ENCODE data around the gene KRT7.
"Not testable (repeated sequence)": the region's sequence is repeated elsewhere in the genome, so short reads cannot be mapped to it uniquely, and the experiment has no call there.

The KRT7 gene

DNA sequence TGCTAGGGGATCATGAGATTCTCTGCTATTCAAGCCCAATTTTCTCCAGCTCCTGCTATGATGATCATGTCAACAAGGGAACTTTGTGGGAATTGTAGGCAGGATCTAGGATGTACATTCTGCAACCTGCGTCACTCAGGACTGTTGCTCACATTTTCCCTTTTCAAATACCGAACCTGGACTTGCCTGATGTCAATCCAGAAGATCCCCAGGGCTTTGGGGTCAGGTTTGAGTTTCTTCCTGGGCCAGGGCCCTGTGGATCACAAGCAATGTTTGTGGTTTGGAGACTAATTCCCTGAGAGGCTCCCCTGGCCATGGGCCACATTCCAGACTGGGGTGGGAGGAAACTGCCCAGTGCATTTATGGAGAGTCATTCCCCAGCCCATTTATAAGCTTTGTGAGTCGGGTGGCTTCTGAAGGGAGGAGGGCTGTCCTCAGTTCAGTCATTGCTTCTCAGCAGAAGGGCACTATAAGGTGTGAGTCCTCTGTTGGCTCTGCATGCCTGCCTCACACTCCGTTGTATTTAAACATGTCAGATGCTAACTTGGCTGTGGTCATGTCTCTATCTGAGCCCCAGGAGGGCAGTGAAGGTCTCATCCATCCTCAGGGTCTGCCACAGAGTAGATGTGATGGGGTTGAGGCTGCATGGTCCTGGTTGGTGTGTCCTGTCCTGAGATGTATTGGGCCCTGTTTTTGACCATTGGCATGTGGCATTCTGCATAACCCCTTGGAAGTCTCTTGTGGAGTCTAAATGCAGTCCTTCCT lies 47.9 kb downstream of the KRT7 start:
- DNase-seq: no peak

DNA sequence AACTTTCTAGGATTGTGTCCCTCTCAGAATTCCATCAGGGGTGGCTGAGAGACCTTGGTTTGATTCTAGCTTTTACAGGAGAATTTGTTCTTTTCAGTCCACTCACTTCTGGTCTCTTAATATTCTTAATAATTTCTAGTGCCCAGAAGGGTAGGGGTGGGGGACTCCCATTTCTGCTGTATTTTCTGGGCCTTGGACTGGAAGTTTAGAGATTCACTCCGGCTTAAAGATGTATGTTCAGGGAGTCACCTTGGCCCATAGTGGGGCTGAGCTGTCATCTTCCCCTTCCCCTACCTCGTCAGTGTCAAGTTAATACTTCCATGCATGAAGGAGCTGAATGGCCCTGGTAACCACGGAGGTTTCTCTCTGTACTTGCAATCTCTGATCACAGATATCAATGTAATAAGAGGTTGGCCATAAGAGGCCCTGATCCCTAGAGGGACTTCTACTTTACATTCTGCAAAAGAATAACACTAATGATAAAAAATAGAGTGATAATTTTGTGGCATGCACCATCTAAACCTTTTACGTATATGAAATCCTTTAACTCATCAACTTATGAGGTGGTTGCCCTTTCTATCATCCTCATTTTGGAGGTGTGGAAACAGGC lies 51.6 kb downstream of the KRT7 start:
- no peak for DNase-seq

DNA sequence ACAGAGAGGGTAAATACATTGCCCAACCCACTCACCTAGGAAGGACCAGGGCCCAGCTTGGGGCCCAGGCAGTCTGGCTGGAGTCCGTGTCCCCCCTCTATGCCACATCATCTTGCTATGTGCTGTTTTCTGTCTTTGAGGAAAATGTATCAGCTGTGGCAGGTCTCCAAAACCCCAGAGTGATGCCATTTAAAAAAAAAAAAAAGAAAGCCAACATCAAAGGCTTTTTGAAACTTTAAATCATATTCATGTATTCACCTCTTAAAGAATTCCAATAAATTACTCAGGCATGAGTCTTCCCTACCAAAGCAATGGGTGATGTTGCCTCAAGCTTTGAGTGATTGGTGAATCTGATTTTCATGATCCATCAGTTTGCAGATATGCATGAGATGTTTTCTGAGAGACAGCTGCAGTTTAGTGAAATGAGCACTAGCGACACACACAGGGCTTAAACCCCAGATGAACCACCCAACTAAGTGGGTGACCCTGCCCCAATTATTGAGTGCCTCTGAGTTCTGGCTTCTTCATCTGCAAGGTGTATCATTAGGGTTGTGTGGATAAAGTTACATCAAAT lies 52.2 kb downstream of the KRT7 start:
- no peak for DNase-seq

DNA sequence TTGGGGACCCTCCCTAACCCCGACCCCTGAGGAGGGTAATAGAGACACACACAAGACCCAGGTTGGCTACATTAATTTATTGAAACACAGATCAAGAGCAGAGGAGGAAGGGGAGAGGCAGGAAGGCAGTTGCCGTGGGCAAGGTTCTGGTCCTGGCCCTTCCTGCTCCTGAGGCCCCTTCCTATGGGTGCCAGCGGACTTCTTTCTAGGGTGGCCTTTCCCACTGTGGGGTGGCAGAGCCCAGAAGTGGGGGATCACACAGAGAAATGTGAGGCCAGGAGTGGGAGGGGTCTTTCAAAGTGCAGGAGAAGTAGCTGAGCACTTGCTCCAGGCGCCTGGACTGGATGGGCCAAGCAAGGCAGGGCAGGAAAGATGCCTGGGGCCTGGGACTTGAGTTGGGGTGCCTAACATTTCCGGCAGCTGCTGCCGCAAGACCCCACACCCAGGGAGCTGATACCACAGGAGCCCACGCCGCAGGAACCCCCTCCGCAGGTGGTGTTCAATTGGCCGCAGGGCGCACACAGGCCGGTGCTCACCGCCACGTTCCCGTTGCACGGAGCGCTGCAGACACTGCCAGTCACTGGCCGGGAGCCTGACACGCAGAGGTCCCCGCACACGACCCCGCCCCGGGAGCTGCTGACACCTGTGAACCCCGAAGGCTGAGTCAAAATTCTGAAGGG lies 52.9 kb downstream of the KRT7 start:
- DNase-seq: no peak

DNA sequence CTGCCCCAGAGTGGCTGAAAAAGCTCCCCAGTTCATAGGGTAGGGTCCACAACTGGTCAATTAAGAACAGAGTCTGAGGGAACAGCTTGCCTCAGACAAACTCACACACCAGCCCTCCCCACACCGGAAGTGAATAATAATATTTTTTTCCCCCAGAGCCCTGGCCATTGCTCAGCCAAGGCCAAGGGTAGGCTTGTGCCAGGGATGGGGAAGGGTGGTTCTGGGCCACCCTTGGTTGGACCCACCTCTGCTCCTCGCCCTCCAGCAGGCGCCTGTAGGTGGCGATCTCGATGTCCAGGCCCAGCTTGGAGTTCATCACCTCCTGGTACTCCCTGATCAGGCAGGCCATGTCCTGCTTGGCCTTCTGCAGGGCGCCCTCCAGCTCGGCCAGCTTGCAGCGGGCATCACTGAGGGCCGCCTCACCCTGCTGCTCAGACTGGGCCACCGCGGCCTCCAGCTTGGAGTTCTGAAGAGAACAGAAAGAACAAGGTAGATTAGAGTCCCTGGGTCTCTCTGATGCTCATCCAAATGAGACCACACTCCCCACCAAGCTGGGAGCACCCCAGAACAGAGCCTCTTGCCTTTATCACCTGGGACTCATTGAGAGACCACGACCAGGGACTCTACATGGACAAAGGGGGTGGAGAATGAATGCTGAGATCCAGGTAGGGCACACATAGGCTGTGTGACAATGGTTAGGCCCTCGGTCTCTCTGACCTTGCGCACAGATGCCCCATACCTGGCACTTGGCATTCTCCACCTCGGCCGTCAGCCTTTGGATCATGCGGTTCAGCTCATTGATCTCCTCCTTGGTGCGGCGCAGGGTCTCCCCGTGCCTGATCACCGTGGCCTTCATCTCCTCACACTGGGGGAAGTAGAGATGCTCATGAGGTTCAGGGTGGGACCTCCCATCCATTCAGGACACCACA lies 54.1 kb downstream of the KRT7 start:
- not testable (repeated sequence) for DNase-seq

DNA sequence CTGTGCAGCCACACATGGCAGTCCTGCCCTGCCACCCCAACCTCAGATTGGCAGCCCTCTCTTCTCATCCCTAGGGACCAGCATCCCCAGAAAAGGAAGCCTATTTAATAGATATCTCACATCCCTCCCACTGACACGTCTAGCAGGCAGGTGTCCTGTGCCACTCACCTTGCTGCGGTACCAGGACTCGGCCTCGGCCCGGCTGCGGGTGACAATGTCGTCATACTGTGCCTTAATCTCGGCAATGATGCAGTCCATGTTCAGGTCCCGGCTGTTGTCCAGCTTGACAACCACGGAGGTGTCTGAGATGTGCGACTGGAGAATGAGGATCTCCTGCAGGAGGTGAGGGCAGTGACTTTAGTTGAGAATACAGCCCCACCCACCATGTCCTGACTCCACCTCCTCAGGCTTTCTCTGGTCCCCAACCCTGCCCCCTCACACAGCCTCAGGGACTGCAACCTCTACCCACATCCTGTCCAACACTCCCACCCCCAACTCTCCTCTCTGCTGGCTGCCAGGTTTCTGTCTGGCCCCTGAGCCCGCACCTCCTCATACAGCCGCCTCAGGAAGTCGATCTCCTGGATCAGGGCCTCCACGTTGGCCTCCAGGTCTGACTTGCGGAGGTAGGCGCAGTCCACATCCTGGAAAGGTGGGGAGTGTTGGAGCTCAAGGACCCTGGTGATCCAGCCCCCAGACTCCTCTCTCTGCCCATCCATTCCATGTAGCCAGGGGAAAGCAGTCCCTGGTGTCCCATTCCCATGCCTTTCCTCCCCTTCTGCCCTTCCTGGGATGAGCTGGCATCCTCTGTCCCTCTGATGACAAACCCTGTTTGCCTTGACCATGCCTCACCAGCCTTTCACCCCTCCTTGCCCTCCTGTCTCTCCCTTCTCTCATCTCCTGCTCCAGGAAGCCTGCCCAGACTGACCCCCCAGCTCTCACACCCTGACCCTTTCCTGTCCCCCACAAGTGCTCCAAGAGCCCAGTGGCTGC lies 55.1 kb downstream of the KRT7 start:
- DNase-seq: not testable (repeated sequence)

DNA sequence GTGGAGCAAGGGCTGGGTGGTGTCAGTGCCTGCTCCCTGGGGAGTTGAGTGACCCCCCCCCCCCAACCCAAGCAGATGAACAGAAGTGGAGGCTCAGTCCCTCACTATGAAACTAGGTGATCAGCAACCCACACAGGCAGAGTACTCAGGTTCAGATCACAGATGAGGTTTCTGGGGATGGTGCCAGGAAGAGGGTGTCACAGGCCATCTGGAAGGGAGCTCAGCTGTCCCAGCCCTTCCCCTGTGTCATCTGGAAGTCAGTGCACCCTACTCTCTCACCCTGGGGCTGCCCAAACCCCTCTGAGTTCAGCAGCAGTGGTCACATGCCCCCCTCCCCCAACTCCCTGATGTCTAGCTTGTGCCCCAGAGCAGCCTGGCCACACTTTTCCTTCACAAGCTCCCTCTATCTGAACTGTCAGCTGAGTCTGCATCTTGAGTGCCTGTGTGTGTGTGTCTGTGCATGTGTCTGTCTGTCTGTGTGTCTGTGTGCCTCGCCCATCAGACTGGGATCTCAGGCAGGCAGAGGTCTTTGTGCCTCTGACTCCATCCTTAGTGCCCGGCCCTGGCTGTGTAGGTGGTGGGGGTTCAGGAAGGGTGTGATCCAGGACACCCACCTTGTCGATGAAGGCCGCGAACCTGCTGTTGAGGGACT lies 57.6 kb downstream of the KRT7 start:
- not testable (repeated sequence) for DNase-seq

DNA sequence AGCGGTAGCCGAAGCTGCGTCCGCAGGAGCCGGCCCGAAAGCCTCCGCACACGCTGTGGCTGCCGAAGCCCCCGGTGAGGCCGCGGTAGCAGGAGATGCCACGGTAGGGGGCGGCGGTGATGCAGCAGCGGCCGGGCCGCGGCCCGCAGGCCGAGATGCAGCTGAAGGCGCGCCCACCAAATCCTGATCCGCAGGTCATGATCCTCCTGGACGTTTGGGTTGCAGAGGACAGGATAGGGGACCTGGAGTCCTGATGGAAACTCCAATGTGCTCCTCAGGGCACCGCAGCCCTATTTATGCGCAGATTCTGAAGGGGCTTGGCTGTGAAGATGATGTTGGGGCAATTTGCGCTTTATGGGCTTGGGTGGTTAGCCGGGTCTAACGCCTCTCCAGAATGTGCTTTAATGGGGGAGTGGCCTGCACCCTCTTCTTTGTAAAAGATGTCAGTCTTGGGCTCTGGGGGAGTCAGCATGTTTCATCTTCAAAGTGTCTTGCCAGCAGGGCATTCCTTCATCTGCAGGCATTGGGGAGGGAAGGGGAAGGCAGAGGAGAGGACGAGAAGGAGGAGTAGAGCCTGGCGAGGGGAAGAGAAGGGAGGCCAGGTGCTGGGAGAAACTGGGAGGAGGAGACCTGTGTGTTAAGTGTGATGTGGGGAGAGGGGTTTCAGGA lies 58.4 kb downstream of the KRT7 start, which contains the start of gene KRT81:
KRT81 (minus strand) TSS at position 268 of the 669 bp plus-strand sequence; CDS start at position 199, 69 bp downstream.
- DNase-seq: no peak

DNA sequence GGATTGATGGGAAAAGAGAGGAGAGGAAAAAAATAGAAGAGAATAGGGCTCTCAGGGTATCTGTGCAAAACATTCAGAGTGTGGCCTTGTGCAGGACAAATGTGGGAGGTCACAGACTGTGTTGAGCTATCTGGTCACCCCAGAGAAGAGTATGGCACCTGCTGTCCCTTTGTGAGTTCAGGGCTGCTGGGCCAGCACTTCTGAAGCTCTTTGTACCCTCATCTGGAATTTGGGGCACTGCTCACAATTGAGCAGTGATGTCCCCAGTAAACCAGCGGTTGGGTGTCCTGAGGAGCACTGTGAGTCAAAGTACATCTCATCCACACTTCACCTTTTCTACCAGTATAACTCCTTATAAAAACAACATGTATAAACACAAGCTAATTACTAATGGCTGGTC lies 60.9 kb downstream of the KRT7 start:
- no peak for DNase-seq

DNA sequence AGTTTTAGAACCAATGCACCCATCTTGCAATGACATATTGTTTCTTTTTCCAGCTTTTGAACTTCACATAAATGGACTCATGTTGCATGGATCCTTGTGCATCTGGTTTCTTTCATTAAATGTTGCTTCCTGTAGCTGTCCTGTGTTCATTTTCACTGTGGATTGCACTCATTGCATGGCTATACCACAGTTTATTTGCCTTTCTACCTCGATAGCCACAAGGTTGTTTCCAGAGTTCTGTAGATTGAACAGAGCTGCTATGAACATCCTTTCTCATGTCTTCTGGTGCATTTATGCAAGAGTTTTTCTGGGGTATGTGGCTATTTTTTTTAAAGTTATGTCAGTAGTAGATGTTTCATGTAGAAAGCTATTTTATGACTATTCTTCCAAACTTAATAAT lies 61.8 kb downstream of the KRT7 start:
- DNase-seq: no peak

DNA sequence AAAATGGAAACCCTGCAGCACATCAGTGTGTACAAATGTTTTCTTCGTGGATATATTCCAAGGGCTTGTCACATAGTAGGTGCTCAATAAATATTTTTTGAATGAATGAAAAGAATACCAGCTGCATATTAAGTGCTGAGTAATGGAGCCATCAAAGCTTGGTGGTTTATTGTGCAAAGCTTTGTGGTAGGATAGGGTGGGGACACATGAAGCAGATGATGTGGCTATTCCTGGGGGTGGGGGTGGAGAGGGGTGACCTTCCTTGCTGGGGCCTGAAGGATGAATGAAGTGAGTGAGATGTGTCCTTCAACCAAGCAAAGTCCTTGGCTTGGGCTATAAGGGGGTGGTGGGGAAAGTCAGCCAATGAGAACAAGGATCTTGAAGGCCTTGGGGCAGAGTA lies 62.6 kb downstream of the KRT7 start:
- no peak for DNase-seq

DNA sequence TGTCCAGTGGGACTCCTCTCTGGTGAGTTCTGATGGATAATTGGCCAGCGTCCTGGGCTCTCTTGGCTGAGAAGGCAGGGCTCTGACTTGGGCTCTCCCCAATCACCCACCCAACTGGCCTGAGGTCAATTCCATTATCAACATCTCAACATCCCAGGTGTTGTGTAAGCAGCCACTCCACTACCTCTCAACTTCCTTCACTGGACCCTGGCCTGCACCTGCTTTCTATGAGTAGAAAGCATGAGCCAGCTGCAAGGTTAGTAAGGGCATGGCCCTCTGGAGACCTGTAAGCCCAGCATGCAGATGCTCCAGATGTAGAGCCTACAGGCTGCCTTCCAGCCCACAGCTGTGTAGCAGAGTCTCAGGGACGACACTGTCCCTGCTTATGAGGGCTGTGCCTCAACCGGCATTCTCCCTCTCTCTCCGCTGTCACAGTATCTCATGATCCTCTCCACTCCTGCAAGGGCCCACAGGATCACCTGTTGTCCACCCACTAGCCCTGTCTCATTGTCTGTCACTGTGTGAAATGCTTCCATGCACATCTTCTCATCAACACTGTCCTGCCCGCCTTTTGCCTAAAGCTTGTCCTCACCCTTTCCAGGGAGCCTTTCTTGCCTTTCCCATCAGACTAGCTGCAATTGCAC lies 63.7 kb downstream of the KRT7 start:
- DNase-seq: no peak

Data from Kasumi-1 (cell line).